Muscle layer of colon (tissue), 2 donors: ENCODE measurements around the gene CUL4A.

ENCODE experiments used
- H3K27ac ChIP-seq: one replicate; pipeline ENCODE4 v1.7.0; 2013; ENCODE audit warnings: low read depth, mild to moderate bottlenecking, low read length, moderate library complexity
- H3K27me3 ChIP-seq, 2 donors: one replicate each; pipeline ENCODE4 v1.7.0; 2013; ENCODE audit warnings: low read length in 2 of 2, mild to moderate bottlenecking in 2 of 2; ENCODE audit not compliant: insufficient read depth in 2 of 2, control insufficient read depth in 1 of 2
- H3K36me3 ChIP-seq: one replicate; pipeline ENCODE4 v1.7.0; 2013; ENCODE audit warnings: mild to moderate bottlenecking, low read length; ENCODE audit not compliant: insufficient read depth
- H3K4me1 ChIP-seq: one replicate; pipeline ENCODE4 v1.7.0; 2013; ENCODE audit warnings: mild to moderate bottlenecking, low read length; ENCODE audit not compliant: insufficient read depth
- H3K4me3 ChIP-seq, 2 donors: one replicate each; pipeline ENCODE4 v1.7.0; 2013; ENCODE audit warnings: low read length in 2 of 2, low read depth in 1 of 2, mild to moderate bottlenecking in 1 of 2, moderate library complexity in 1 of 2
- H3K9ac ChIP-seq: one replicate; pipeline ENCODE4 v1.7.0; 2013; ENCODE audit warnings: low read length
- H3K9me3 ChIP-seq: one replicate; pipeline ENCODE4 v1.7.0; 2013; ENCODE audit warnings: mild to moderate bottlenecking, low read length
- donor health status: abdominal sarcoma.
- donor health status: Adenocarcinoma of cecum.

CUL4A gene

DNA sequence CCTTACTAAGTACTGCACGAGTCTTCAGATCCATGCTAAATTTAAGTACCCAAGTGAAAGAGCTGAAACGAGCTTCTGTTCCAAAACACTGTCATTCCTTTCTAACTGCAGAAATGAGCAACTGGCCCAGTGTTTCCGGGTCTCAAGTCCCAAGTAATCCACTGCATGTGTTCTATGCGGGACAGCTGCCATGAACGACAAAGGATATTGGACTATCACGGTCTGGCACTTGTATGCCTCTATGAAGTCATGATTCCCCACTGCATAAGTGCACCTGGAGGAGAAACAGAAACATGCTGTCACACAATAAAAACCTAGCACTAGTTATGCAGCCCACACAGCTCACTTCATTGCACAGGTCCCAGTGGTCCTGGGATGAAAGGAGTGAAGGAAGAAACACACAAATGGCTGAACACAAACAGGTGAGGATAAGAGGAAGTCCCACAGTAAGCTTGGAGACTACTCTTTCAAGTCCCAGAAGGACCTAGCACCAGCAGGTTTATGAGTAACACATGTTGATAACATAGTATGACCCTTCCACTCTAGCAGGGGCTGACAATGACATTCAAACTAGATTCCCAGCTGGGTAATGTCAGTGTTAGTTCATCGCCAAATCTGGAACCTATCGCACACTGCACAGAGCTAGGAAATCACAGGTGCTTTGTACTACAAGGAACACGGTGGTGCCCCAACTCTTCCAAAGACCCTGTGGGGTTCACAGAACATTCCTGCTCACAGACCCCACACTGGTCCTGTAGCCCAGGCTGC is 12.3 kb upstream of the CUL4A start:
- H3K4me3 ChIP-seq: no peak overlapping the region
- H3K9me3 ChIP-seq: no peaks in the 10 kb centered on the region
- peaks cover 4% of the 10 kb centered on the region for H3K4me1 ChIP-seq
- H3K9ac ChIP-seq: no peak overlapping the region
- no peak overlapping the region for H3K27ac ChIP-seq
- H3K36me3 ChIP-seq: peaks cover 69% of the 10 kb centered on the region
- H3K27me3 ChIP-seq: no peaks in the 10 kb centered on the region

DNA sequence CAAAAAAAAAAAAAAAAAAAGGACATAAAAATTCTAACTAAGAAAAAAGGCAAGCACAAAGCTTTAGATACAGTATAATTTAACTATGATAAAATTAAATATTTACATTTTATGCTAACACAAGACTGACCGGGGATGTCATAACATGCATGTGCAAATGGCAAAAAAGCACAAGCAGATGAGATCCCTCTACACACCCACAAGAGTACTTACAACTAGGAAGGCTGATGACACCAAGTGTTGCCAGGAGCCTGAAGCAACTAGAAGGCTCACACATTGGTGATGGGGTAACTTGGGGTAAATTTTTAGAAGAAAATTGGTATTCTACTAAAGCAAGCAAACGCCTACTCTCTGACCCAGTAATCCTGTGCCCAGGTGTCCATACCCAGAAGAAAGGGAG is 7.6 kb upstream of the CUL4A start:
- H3K27me3 ChIP-seq: no peaks in the 10 kb centered on the region
- peaks cover 49% of the 10 kb centered on the region for H3K4me1 ChIP-seq
- peaks cover 30% of the 10 kb centered on the region for H3K36me3 ChIP-seq
- no peak overlapping the region for H3K27ac ChIP-seq
- no peaks in the 10 kb centered on the region for H3K9me3 ChIP-seq
- no peak overlapping the region for H3K9ac ChIP-seq
- no peak overlapping the region for H3K4me3 ChIP-seq

DNA sequence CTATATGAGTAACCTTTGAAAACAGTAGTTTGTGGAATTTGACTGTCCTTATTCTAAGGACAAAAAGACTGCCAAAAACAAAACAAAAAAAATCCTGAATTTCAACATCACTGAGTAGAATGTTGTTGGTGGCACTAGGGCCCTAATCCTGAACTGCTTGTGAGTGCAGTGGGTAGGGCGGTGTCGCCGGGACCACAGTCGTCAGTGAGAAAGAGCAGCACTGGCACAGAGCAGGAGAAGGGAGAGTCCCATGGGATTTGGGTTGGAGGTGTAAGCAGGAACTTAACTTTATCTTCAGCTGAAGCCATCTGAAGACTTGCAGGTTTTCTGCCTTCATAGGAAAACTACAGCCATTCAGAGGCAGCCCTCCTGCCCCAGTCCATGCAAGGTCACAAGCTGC is 6.5 kb upstream of the CUL4A start:
- Histone ChIP-seq H3K27me3 (no peaks in the 10 kb centered on the region), H3K9ac (no peak overlapping the region), H3K4me3 (no peak overlapping the region), H3K4me1 (peaks cover 59% of the 10 kb centered on the region), H3K9me3 (no peaks in the 10 kb centered on the region), H3K27ac (no peak overlapping the region), H3K36me3 (peaks cover 19% of the 10 kb centered on the region)

DNA sequence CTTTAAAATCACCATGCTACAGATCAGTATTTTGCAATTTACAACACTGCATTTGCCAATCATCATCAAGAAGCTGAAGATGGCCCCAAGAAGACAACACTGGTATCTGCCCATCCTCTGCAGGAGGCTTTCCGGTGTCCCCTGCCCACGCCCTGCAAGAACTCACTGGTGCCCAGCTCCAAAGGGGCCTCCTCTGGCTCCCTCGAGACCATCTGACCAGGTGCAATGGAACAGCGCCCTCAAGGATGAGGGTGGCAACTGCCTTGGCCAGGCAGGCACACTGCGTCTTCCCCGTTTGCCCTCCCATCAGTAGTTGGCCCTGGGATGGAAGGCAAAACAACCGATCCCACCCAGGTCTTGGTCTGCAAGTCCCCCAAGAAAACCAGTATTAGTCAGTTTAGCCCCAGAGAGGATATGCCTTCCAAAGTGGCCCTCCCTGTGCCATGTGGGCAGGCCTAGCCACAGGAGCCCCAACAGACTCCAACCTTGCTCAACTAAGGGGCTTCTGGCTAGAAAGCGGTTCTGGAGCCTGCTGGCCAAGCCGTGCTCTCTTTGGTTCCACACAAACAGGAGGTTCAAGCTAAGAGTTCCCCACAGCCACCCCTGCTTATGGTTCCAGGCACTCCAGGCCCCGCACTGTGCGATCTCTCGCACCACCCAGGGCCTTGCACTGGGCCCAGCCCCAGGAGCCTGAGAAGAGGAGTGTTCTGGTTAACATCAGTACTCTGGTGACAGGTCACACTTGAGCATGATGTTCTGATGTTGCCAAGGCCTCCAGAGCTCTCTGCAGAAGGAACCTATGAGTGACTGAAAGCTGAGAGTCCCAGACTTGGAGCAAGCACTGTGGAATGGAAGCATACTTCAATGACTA is 5.7 kb upstream of the CUL4A start:
- Histone ChIP-seq H3K4me3 (peak overlapping the region in 1 of 2 donors; percentile 41), H3K4me1 (peaks cover 59% of the 10 kb centered on the region)

DNA sequence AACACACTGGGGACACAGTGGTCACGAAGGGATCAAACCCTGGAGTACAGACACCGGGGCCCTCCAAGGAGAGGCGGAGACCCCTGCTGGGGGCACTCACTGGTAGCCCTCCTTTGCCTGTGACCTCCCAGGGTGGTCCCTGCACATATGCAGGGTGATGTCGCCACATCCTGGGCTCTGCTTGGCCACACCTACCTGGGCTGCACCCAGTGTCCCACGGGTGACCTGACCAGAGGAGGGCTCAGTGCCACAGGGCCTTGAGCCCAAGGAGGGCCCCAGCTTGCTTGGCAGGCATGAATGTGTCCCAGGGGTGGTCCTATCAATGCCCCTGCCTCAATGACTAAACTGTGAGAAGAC is 5.1 kb upstream of the CUL4A start:
- H3K4me1 ChIP-seq: peaks cover 59% of the 10 kb centered on the region
- H3K27ac ChIP-seq: no peak overlapping the region
- H3K9ac ChIP-seq: no peak overlapping the region

More for the DNA sequence above, 5.7 kb upstream of the CUL4A start:
- no peak overlapping the region for H3K9ac ChIP-seq
- H3K9me3 ChIP-seq: no peaks in the 10 kb centered on the region
- H3K36me3 ChIP-seq: peaks cover 13% of the 10 kb centered on the region
- H3K27me3 ChIP-seq: no peaks in the 10 kb centered on the region
- H3K27ac ChIP-seq: peak overlapping the region; percentile 42

DNA sequence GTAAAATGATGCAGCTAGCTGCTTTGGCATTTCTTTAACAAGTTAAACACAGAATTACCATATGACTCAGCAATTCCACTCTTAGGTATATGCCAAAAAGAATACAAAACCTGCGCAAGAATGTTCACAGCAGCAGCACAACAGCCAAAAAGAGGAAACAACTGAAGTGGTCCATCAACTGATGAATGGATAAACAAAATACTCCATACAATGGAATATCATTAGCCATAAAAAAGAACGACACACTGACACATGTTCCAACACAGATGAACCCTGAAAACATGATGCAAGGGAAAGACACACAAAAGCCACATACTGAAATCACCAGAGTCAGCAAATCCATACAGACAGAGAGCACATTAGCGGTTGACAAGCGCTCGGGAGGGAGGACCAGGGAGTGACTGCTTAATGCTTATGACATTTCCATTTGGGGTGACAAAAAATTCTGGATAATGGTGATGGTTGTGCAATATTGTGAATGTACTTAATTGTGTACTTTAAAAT is 3.9 kb upstream of the CUL4A start:
- H3K4me1 ChIP-seq: peaks cover 59% of the 10 kb centered on the region
- H3K4me3 ChIP-seq: no peak overlapping the region
- no peaks in the 10 kb centered on the region for H3K9me3 ChIP-seq
- no peak overlapping the region for H3K27ac ChIP-seq
- no peaks in the 10 kb centered on the region for H3K27me3 ChIP-seq
- H3K36me3 ChIP-seq: no peaks in the 10 kb centered on the region
- no peak overlapping the region for H3K9ac ChIP-seq

More for the DNA sequence above, 5.1 kb upstream of the CUL4A start:
- H3K36me3 ChIP-seq: peaks cover 7% of the 10 kb centered on the region
- H3K9me3 ChIP-seq: no peaks in the 10 kb centered on the region
- no peaks in the 10 kb centered on the region for H3K27me3 ChIP-seq
- peak overlapping the region in 1 of 2 donors; percentile 41 for H3K4me3 ChIP-seq

DNA sequence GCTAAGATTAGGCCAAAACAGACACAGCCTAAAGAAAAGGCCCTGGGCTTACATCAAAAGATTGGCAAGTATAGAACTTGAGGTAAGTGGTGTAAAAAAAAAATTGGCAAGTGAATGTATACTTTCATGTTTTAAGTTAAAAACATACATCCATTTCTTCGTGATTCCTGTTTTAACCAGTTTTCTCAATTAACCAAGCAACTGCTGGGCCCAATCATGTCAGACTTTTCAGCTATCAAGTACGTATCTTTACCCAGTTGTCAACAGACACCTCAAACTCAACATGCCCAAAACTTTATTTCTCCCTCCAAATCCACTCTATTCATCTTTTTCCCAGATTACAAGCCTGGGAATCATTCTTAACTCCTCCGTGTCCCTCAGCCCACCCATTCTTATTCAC is 2.0 kb upstream of the CUL4A start:
- peak overlapping the region; percentile 63 for H3K9ac ChIP-seq
- no peaks in the 10 kb centered on the region for H3K9me3 ChIP-seq
- no peaks in the 10 kb centered on the region for H3K36me3 ChIP-seq
- peak overlapping the region; percentile 92 for H3K27ac ChIP-seq
- H3K4me3 ChIP-seq: peak overlapping the region; percentile 70 to 92
- H3K27me3 ChIP-seq: no peaks in the 10 kb centered on the region
- peaks cover 61% of the 10 kb centered on the region for H3K4me1 ChIP-seq

DNA sequence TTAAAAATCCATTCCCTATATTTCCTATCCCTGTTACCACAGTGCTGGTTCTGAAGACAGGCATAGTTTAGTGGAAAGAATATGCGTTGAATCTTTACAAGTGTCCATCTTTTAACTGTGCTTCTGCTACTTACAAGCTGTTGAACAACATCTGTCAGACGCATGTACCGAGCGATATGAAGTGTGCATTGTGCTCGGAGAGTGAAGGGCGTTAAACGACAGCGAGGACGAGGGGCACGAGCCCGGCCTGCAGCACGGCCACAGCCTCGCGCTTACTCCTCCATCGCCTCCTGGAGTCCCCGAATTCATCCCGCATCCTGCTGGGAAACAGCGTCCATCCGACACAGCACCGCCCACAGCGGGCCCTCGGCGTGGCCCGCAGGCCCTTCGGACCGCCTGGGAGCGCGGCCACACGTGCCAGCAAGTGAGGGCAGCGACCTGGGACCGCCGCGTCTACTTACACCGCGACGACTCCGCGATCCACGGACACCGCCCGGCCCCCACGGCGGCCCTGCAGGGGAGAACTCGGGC is 1.5 kb upstream of the CUL4A start:
- Histone ChIP-seq H3K9ac (peak overlapping the region; percentile 63), H3K4me1 (peaks cover 57% of the 10 kb centered on the region), H3K36me3 (no peaks in the 10 kb centered on the region), H3K27ac (peak overlapping the region; percentile 92), H3K4me3 (peak overlapping the region; percentile 70 to 92), H3K27me3 (no peaks in the 10 kb centered on the region), H3K9me3 (no peaks in the 10 kb centered on the region)

DNA sequence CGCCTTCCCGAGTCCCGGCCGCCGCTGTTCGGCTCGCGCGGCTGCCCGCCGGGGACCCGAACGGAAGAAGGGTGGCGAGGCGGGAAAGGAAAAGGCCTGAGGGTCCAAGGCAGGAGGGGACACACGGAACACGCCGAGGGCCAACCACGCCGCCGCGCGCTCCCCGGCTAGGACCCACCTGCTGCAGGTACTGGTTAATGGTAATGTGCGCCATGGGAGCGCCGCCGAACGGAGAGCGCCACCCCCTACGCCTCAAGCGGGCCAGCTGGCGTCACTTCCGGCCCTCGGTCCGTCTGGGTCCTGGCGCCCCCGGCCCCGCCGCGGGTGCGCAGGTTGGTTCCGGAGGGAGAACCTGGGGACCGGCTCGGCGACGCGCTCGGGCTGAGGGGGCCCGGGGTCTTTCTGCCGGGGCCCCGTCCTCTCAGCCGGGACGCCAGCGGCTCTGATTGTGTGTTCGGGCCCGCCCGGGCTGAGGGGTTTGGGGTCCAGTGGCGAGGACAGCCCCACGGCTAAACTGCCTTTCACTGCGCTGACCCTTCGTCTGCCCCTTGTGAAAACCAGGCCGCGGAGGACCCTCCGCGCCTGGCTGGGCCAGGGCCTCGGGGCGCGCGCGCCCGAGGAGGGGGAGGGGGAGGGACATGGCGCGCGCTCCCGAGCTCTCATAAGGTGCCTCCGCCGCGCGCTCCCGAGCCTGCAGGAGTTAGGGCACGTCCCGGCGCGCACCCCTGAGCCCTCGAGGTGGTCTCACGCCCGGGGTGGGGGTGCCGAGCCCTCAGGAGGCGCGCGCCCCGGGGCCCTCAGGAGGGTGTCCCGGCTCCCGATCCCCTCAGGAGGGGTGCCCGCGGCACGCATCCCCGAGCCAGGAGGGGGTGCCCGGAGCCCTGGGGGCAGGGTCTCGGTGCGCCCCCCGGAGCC is 735 bp upstream of the CUL4A start, which contains the start of gene PCID2:
Gene PCID2, minus strand, starts transcription at position 249 of the 915 bp plus-strand sequence. Its CDS starts 35 bp downstream, at position 214.
- Histone ChIP-seq H3K9me3 (no peaks in the 10 kb centered on the region), H3K36me3 (no peaks in the 10 kb centered on the region), H3K9ac (peak within 1 kb of the TSS; percentile 63), H3K4me1 (peaks cover 50% of the 10 kb centered on the region), H3K27ac (peak within 1 kb of the TSS; percentile 92), H3K4me3 (peak within 1 kb of the TSS; percentile 70 to 92), H3K27me3 (no peaks in the 10 kb centered on the region)

DNA sequence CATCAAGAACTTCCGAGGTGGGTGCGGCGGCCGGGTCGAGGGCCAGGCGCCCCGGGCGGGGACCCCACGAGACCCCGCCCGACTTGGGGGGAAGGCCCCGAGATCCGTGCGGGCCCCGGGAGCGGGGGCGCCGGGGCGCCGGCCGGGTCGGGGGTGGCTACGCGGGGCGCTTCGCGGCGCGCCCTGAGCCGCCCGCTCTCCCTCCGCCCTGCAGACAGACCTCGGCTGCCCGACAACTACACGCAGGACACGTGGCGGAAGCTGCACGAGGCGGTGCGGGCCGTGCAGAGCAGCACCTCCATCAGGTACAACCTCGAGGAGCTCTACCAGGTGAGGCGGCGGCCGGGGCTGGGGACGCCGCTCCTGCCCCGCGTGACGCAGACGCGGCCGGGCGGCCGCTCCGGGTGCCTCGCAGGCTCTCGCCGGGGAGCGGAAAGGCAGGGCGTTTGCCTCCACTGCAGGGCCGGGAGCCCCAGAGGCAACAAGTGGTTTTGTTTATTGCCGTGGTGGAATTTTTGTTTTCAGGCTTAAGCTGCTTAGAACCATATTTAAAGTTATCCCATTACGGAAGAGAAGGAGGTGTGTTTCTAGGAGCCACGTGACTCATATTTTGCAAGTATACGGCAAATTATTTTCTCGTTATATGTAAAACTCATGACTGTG is 477 bp downstream of the CUL4A start:
- H3K4me3 ChIP-seq: peak overlapping the region; percentile 64 to 65
- peaks cover 40% of the 10 kb centered on the region for H3K4me1 ChIP-seq
- peak overlapping the region; percentile 70 for H3K27ac ChIP-seq
- no peaks in the 10 kb centered on the region for H3K36me3 ChIP-seq
- no peaks in the 10 kb centered on the region for H3K9me3 ChIP-seq
- peak overlapping the region; percentile 20 for H3K9ac ChIP-seq
- no peaks in the 10 kb centered on the region for H3K27me3 ChIP-seq
